OCI-LY7 (cell line): Measurements from ENCODE around the gene DHCR7.

ENCODE experiments used
- CTCF ChIP-seq: fragments of 200-600 bp; sonication (generic); conservative IDR thresholded peaks from 2 replicates; pipeline ENCODE4 v1.5.1; 2014; ENCODE audit warnings: mild to moderate bottlenecking, antibody characterized with exemption, low read length, moderate library complexity, mixed read lengths
- EZH2phosphoT487 ChIP-seq: fragments of 200-600 bp; sonication (generic); IDR thresholded peaks from 2 replicates; pipeline ENCODE4 v1.6.1; 2018; ENCODE audit warnings: low read depth, borderline replicate concordance, mild to moderate bottlenecking, mixed run types, antibody characterized with exemption, low read length, moderate library complexity, mixed read lengths

GRCh38 chr11:71384561-71384960, 63.6 kb downstream of the DHCR7 start:
- no peak for TF ChIP-seq CTCF
- no peak for TF ChIP-seq EZH2phosphoT487
